ENCODE data around the gene LYPD6. TPM values are rescaled to one million over a fixed set of nuclear protein-coding genes. Genes with fewer than 3 reads are reported as not detected.

The LYPD6 gene
- total RNA-seq, 1 experiment from 2014 or later = 0.54 TPM

DNA sequence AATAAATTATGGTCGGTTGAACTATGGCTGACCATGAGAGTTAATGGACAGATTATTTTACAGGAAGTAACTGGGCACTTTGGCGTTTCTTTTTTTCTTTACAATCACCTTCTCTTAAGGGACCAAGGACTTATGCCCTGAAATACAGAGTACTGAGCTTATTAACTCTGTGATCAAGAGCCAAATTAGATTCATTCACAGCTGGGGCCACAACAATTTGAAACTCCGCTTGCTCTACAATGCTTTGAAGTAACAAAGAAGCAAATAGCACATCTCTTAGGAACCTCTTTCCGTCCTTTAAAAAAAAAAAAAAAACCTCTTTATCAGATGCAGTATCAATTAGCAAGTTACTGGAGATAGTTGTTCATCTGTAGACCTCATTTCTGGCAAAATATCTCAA, 112.0 kb downstream of the LYPD6 start:
- no peaks in the 10 kb centered on the region for H3K27me3 ChIP-seq (replicated peaks; ENCODE audit: insufficient read depth, low read depth, low read length, poor library complexity)
- BruUV-seq (replicated peaks) = no TSS peak
- intact Hi-C loops (cut with micrococcal nuclease; ENCODE audit: unreplicated experiment) = no loop called here
- peaks cover 11% of the 10 kb centered on the region for H3K4me1 ChIP-seq (ENCODE audit: insufficient read depth, low read length, poor library complexity, severe bottlenecking)
- H3K9me3 ChIP-seq (ENCODE audit: low read depth, low read length, poor library complexity, severe bottlenecking) = no peaks in the 10 kb centered on the region
- no peak overlapping the region for H3K4me3 ChIP-seq (ENCODE audit: low read depth, low read length, poor library complexity, severe bottlenecking)
- TF ChIP-seq, protein P1, sequence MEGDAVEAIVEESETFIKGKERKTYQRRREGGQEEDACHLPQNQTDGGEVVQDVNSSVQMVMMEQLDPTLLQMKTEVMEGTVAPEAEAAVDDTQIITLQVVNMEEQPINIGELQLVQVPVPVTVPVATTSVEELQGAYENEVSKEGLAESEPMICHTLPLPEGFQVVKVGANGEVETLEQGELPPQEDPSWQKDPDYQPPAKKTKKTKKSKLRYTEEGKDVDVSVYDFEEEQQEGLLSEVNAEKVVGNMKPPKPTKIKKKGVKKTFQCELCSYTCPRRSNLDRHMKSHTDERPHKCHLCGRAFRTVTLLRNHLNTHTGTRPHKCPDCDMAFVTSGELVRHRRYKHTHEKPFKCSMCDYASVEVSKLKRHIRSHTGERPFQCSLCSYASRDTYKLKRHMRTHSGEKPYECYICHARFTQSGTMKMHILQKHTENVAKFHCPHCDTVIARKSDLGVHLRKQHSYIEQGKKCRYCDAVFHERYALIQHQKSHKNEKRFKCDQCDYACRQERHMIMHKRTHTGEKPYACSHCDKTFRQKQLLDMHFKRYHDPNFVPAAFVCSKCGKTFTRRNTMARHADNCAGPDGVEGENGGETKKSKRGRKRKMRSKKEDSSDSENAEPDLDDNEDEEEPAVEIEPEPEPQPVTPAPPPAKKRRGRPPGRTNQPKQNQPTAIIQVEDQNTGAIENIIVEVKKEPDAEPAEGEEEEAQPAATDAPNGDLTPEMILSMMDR (conservative IDR thresholded peaks at IDR 0.05; ENCODE audit: low read depth, low read length) = no peak
- no peak for TF ChIP-seq EZH2 (IDR thresholded peaks at IDR 0.05; ENCODE audit: borderline replicate concordance, low read depth, low read length, poor library complexity, severe bottlenecking)
- no peaks in the 10 kb centered on the region for H3K36me3 ChIP-seq (ENCODE audit: insufficient read depth, low read length, poor library complexity, severe bottlenecking)
- DNase-seq (ENCODE audit: low spot score) = peak; percentile 21
- POLR2A ChIA-PET (ENCODE audit: low non-redundant PET) = no interaction called here
- no peak overlapping the region for H3K27ac ChIP-seq (ENCODE audit: low read depth, low read length, poor library complexity, severe bottlenecking)
- CTCF ChIA-PET = no interaction called here

DNA sequence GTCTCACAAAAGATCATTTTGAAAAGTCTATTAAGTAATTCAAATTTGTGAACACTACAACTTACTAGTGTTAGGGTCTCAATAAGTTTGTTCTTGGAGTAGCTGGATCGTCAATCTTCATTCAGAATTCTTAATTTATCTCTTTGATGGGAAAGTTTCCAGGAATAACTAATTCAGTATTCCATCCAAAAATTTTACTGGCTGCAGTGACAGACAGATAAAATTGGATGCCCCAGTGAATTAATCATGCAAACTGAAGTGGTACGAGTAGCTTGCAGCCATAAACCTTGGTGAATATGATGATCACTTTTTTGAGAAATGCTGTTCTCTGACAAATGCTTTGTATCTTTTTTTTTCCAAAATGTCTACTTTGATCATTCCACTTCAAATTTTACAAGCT, 112.8 kb downstream of the LYPD6 start:
- Histone ChIP-seq H3K27ac (ENCODE audit: low read depth, low read length, poor library complexity, severe bottlenecking) (no peak overlapping the region), H3K36me3 (ENCODE audit: insufficient read depth, low read length, poor library complexity, severe bottlenecking) (no peaks in the 10 kb centered on the region), H3K27me3 (replicated peaks; ENCODE audit: insufficient read depth, low read depth, low read length, poor library complexity) (no peaks in the 10 kb centered on the region), H3K4me1 (ENCODE audit: insufficient read depth, low read length, poor library complexity, severe bottlenecking) (peaks cover 11% of the 10 kb centered on the region), H3K4me3 (ENCODE audit: low read depth, low read length, poor library complexity, severe bottlenecking) (no peak overlapping the region), H3K9me3 (ENCODE audit: low read depth, low read length, poor library complexity, severe bottlenecking) (no peaks in the 10 kb centered on the region)
- BruUV-seq (replicated peaks) = no TSS peak
- POLR2A ChIA-PET (ENCODE audit: low non-redundant PET) = no interaction called here
- TF ChIP-seq, protein P1 (conservative IDR thresholded peaks at IDR 0.05; ENCODE audit: low read depth, low read length) = no peak
- TF ChIP-seq EZH2 (IDR thresholded peaks at IDR 0.05; ENCODE audit: borderline replicate concordance, low read depth, low read length, poor library complexity, severe bottlenecking) = no peak
- CTCF ChIA-PET = no interaction called here
- DNase-seq (ENCODE audit: low spot score) = peak; percentile 4
- intact Hi-C loops (cut with micrococcal nuclease; ENCODE audit: unreplicated experiment) = no loop called here

DNA sequence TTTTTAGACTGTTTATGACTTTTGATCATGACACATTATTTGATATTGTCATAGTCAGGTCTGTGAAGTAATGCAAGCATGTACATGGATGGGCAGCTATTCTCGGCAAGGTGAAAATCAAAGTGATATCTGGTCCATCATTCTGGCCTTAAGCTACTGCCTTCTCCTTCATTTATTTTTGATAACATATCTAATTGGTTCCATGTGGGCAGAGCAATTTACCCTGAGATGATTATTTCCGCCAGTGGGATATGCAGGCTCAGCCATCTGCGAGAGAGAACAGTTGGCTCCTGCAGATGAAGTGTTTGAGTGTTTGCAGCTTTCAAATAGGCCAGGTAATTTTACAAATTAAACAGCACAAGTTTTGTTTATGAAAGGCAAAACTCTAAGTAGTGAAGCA, 116.4 kb downstream of the LYPD6 start:
- no peak for DNase-seq (ENCODE audit: low spot score)
- intact Hi-C loops (cut with micrococcal nuclease; ENCODE audit: unreplicated experiment) = no loop called here
- no peak overlapping the region for H3K4me3 ChIP-seq (ENCODE audit: low read depth, low read length, poor library complexity, severe bottlenecking)
- TF ChIP-seq EZH2 (IDR thresholded peaks at IDR 0.05; ENCODE audit: borderline replicate concordance, low read depth, low read length, poor library complexity, severe bottlenecking) = no peak
- TF ChIP-seq, protein P1 (conservative IDR thresholded peaks at IDR 0.05; ENCODE audit: low read depth, low read length) = no peak
- H3K27me3 ChIP-seq (replicated peaks; ENCODE audit: insufficient read depth, low read depth, low read length, poor library complexity) = no peaks in the 10 kb centered on the region
- POLR2A ChIA-PET (ENCODE audit: low non-redundant PET) = interaction anchor here (0.7 kb wide), 1 partner anchor 20 kb away, joined by 3 read pairs; no protein-coding TSS in a partner anchor
- H3K36me3 ChIP-seq (ENCODE audit: insufficient read depth, low read length, poor library complexity, severe bottlenecking) = no peaks in the 10 kb centered on the region
- CTCF ChIA-PET = no interaction called here
- no peaks in the 10 kb centered on the region for H3K9me3 ChIP-seq (ENCODE audit: low read depth, low read length, poor library complexity, severe bottlenecking)
- H3K4me1 ChIP-seq (ENCODE audit: insufficient read depth, low read length, poor library complexity, severe bottlenecking) = peaks cover 11% of the 10 kb centered on the region
- no peak overlapping the region for H3K27ac ChIP-seq (ENCODE audit: low read depth, low read length, poor library complexity, severe bottlenecking)
- no TSS peak for BruUV-seq (replicated peaks)
